ENCODE measurements around the gene MSRB1. TPM values are rescaled to one million over a fixed set of nuclear protein-coding genes. Genes with fewer than 3 reads are reported as not detected.

MSRB1 gene
- total RNA-seq, 2 donors from 2014 or later, result 20.6 to 23.5 TPM

DNA sequence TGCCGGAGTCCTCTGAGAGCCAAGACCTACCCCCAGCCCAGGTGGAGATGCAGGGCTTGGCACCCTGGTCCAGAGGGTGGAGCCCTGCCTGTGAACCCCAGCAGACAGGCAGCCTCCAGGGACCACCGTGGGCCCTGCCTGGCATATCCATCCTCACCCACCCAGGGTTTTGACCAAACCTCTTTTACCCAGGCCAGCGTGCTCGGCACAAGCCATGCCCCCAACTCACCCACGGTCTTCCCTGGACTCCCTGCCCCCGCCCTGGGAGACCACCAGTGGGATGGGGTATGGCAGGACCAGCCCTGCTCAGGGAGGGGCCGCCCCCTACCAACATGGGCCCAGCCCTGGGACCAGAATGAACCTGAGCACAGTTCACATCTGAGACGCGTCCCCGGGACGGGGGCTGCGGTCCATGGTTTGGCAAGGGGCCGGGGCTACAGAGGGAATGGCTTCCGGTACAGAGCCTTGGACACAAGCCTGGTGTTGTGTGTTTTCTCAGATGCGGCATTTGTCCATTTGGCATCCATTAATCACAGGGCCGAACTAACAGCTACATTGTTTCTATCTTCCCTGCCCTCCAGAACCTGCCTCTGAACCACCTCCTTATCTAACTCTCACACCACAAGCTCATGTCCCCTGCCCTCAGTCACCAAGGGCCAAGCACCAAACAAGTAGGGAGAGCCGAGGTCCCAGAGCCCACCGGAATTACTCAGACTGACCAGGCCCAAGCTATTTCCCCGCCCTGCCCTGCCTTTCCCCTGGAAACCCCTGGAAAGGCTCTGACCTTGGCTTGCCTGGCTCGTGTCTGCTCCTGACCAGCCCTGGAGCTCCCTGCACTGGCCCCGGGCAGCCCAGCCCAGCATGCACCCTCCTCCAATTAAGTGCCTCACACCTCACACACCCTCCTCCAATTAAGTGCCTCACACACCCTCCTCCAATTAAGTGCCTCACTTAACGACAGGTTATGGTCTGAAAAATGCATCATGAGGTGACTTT lies 38.9 kb downstream of the MSRB1 start:
- H3K27me3 ChIP-seq (ENCODE audit: control insufficient read depth, insufficient read depth, low read length, poor library complexity, severe bottlenecking), result no peaks in the 10 kb centered on the region

GRCh38 chr16:1903220-1903574 lies 39.8 kb downstream of the MSRB1 start:
- Mint-ChIP-seq H3K9me3 (no peaks in the 10 kb centered on the region), H3K27me3 (ENCODE audit: insufficient read depth) (peaks cover 13% of the 10 kb centered on the region), H3K27ac (no peak overlapping the region), H3K4me3 (no peak overlapping the region), H3K4me1 (no peaks in the 10 kb centered on the region), H3K36me3 (ENCODE audit: low read depth) (no peaks in the 10 kb centered on the region)
- TF ChIP-seq CTCF (conservative IDR thresholded peaks at IDR 0.05), result no peak
- no peak for DNase-seq
- Histone ChIP-seq H3K9ac (ENCODE audit: extremely low read depth, low read length, poor library complexity, severe bottlenecking) (no peak overlapping the region), H3K27me3 (ENCODE audit: control insufficient read depth, insufficient read depth, low read length, poor library complexity, severe bottlenecking) (no peaks in the 10 kb centered on the region), H3K4me3 (ENCODE audit: low read length) (no peak overlapping the region), H3K36me3 (ENCODE audit: control insufficient read depth, insufficient read depth, low read length) (no peaks in the 10 kb centered on the region), H3K27ac (ENCODE audit: low read depth, low read length) (no peak overlapping the region), H3K9me3 (ENCODE audit: control insufficient read depth, low read length) (no peaks in the 10 kb centered on the region), H3K4me1 (ENCODE audit: control insufficient read depth, insufficient read depth, low read length) (no peaks in the 10 kb centered on the region)
- WGBS, 2 experiments (ENCODE audit: insufficient coverage in 1 of 2, insufficient read length in 1 of 2), result 77 to 86% methylated on average over 11 to 13 of the region's 13 CpGs

More for the DNA sequence above, 38.9 kb downstream of the MSRB1 start:
- TF ChIP-seq CTCF (conservative IDR thresholded peaks at IDR 0.05), result no peak
- Mint-ChIP-seq H3K4me1 (no peaks in the 10 kb centered on the region), H3K27ac (no peak overlapping the region), H3K9me3 (no peaks in the 10 kb centered on the region), H3K36me3 (ENCODE audit: low read depth) (no peaks in the 10 kb centered on the region), H3K4me3 (no peak overlapping the region), H3K27me3 (ENCODE audit: insufficient read depth) (peaks cover 8% of the 10 kb centered on the region)
- Histone ChIP-seq H3K4me3 (ENCODE audit: low read length) (no peak overlapping the region), H3K4me1 (ENCODE audit: control insufficient read depth, insufficient read depth, low read length) (no peaks in the 10 kb centered on the region), H3K36me3 (ENCODE audit: control insufficient read depth, insufficient read depth, low read length) (no peaks in the 10 kb centered on the region), H3K9ac (ENCODE audit: extremely low read depth, low read length, poor library complexity, severe bottlenecking) (no peak overlapping the region), H3K27ac (ENCODE audit: low read depth, low read length) (no peak overlapping the region), H3K9me3 (ENCODE audit: control insufficient read depth, low read length) (no peaks in the 10 kb centered on the region)
- DNase-seq, result no peak
- WGBS, 2 experiments (ENCODE audit: insufficient coverage in 1 of 2, insufficient read length in 1 of 2), result 84 to 91% methylated on average over 14 to 22 of the region's 22 CpGs

DNA sequence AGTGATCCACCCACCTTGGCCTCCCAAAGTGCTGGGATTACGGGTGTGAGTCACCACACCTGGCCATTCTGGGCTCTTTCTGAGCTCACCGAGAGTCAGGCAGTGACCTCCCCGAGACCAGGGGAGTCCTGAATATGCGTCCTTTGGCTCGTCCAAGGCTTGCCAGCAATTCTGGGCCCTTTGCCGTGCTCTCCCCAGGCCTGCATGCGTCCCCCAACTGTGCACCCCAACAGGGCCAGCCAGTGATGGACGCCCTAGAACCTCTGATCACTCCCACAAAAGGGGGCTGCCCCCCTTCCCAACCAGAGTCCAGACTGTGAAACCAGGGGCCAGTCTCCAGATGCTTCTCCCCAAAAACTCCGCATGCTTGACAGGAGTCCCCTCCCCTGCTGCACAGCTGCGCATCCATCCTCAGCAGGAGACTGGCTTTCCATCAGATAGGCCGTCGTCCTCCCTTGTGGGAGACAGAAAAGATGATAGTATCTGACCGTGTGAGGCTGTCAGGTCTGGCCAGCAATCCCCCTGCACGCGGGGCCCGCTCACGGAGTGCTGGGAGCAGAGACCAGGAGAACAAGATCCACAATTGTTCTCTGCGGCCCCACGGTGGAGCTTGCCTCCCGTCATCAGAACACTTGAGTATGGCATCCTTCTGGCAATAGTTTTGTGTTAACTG lies 40.3 kb downstream of the MSRB1 start:
- Histone ChIP-seq H3K36me3 (ENCODE audit: control insufficient read depth, insufficient read depth, low read length) (no peaks in the 10 kb centered on the region), H3K27me3 (ENCODE audit: control insufficient read depth, insufficient read depth, low read length, poor library complexity, severe bottlenecking) (no peaks in the 10 kb centered on the region), H3K9me3 (ENCODE audit: control insufficient read depth, low read length) (no peaks in the 10 kb centered on the region), H3K9ac (ENCODE audit: extremely low read depth, low read length, poor library complexity, severe bottlenecking) (no peak overlapping the region), H3K4me1 (ENCODE audit: control insufficient read depth, insufficient read depth, low read length) (no peaks in the 10 kb centered on the region), H3K27ac (ENCODE audit: low read depth, low read length) (no peak overlapping the region), H3K4me3 (ENCODE audit: low read length) (no peak overlapping the region)
- WGBS, 2 experiments (ENCODE audit: insufficient coverage in 1 of 2, insufficient read length in 1 of 2), result 83 to 89% methylated on average over 11 to 20 of the region's 20 CpGs
- no peak for DNase-seq
- H3K27ac Mint-ChIP-seq, result no peak overlapping the region
- H3K4me1 Mint-ChIP-seq, result no peaks in the 10 kb centered on the region
- no peaks in the 10 kb centered on the region for H3K9me3 Mint-ChIP-seq
- H3K36me3 Mint-ChIP-seq (ENCODE audit: low read depth), result no peaks in the 10 kb centered on the region
- H3K27me3 Mint-ChIP-seq (ENCODE audit: insufficient read depth), result peaks cover 15% of the 10 kb centered on the region
- H3K4me3 Mint-ChIP-seq, result no peak overlapping the region
- no peak for TF ChIP-seq CTCF (conservative IDR thresholded peaks at IDR 0.05)

All from endodermal cell (in vitro differentiated cells).